B cell (primary cell): Measurements from ENCODE around the gene TDRD12. TPM values are rescaled to one million over a fixed set of nuclear protein-coding genes. Genes with fewer than 3 reads are reported as not detected.

Experiments
- ATAC-seq: fragments of 200-7000 bp; cut with Tn5 transposase; one replicate; pipeline ENCODE4 v1.10.0; 2021; ENCODE audit warnings: low read depth, mild to moderate bottlenecking, moderate number of reproducible peaks, moderate library complexity
- CTCF ChIA-PET: fragments of 350-600 bp; sonication (Branson Sonifier 250); formaldehyde crosslinking; loops from one replicate; lab custom pipeline; 2021; ENCODE audit warnings: antibody characterized with exemption, inconsistent platforms; lab: Charles Lee
- POLR2A ChIA-PET: fragments of 350-600 bp; sonication (Branson Sonifier 250); formaldehyde crosslinking; loops from one replicate; lab custom pipeline; 2021; ENCODE audit warnings: antibody characterized with exemption; lab: Charles Lee
- DNase-seq: peaks from one replicate; pipeline ENCODE4 v3.0.0; 2013
- H2AFZ ChIP-seq: 2 replicates; pipeline ENCODE4 v1.6.1; 2012; ENCODE audit warnings: mild to moderate bottlenecking, low read depth, low read length; ENCODE audit not compliant: insufficient read depth, poor library complexity, severe bottlenecking
- H3K27ac ChIP-seq, 2 donors: 1 replicate in 1 of 2; 2 replicates in 1 of 2; pipeline ENCODE4 v1.5.1; 2012 to 2013; ENCODE audit warnings: low read length in 2 of 2, mild to moderate bottlenecking in 2 of 2, moderate library complexity in 1 of 2
- H3K27me3 ChIP-seq, 4 experiments: fragments of 200-600 bp in 1 of 4; sonication (generic) in 1 of 4; replicated peaks in 1 of 4; 1 replicate in 2 of 4; 2 replicates in 2 of 4; pipeline versions ENCODE4 v1.6.1 to v1.7.0; 2013 to 2016; ENCODE audit warnings: low read length in 3 of 4, mild to moderate bottlenecking in 2 of 4, mixed read lengths in 1 of 4, moderate library complexity in 1 of 4; ENCODE audit not compliant: insufficient read depth in 4 of 4, control insufficient read depth in 3 of 4; ENCODE audit errors: control extremely low read depth in 1 of 4
- H3K36me3 ChIP-seq, 2 experiments: replicated peaks in 1 of 2; 1 replicate in 1 of 2; 2 replicates in 1 of 2; pipeline versions ENCODE4 v1.6.1 to v1.7.1; 2013; ENCODE audit warnings: low read length in 1 of 2; ENCODE audit not compliant: insufficient read depth in 2 of 2, control insufficient read depth in 1 of 2; ENCODE audit errors: control extremely low read depth in 1 of 2, extremely low read depth in 1 of 2
- H3K4me1 ChIP-seq, 2 donors: fragments of 200-600 bp in 1 of 2; sonication (generic) in 1 of 2; 1 replicate in 1 of 2; 2 replicates in 1 of 2; pipeline versions ENCODE4 v1.5.1 to v1.6.1; 2013 to 2017; ENCODE audit warnings: low read length in 2 of 2; ENCODE audit not compliant: control insufficient read depth in 2 of 2, insufficient read depth in 2 of 2
- H3K4me2 ChIP-seq: replicated peaks from 2 replicates; pipeline ENCODE3; 2012; ENCODE audit warnings: mild to moderate bottlenecking, low read depth, low read length; ENCODE audit not compliant: poor library complexity, severe bottlenecking
- H3K4me3 ChIP-seq, 5 experiments: fragments of 200-600 bp in 1 of 5; sonication (generic) in 1 of 5; 1 replicate in 3 of 5; 2 replicates in 2 of 5; pipeline versions ENCODE4 v1.5.1 to v1.7.0; 2011 to 2016; ENCODE audit warnings: low read length in 4 of 5, mild to moderate bottlenecking in 4 of 5, low read depth in 2 of 5, control low read depth in 1 of 5, moderate library complexity in 1 of 5; ENCODE audit not compliant: insufficient read depth in 1 of 5; ENCODE audit errors: control extremely low read depth in 1 of 5, extremely low read depth in 1 of 5
- H3K79me2 ChIP-seq: fragments of 200-600 bp; sonication (generic); one replicate; pipeline ENCODE4 v1.6.0; 2016; ENCODE audit warnings: low read length; ENCODE audit not compliant: control insufficient read depth, insufficient read depth
- H3K9ac ChIP-seq: fragments of 200-600 bp; sonication (generic); 2 replicates; pipeline ENCODE4 v1.6.1; 2017; ENCODE audit warnings: mild to moderate bottlenecking, low read length, moderate library complexity
- H3K9me3 ChIP-seq, 3 donors: one replicate each; pipeline versions ENCODE4 v1.6.1 to v1.7.1; 2013; ENCODE audit warnings: low read length in 2 of 3; ENCODE audit not compliant: control insufficient read depth in 2 of 3, insufficient read depth in 1 of 3; ENCODE audit errors: control extremely low read depth in 1 of 3
- H4K20me1 ChIP-seq: 2 replicates; pipeline ENCODE4 v1.6.0; 2012; ENCODE audit warnings: mild to moderate bottlenecking, low read length; ENCODE audit not compliant: insufficient read depth, control insufficient read depth, poor library complexity, severe bottlenecking
- H3K27ac Mint-ChIP-seq: one replicate; pipeline ENCODE4 v1.8.0; 2021; ENCODE audit warnings: mixed read lengths
- H3K27me3 Mint-ChIP-seq: one replicate; pipeline ENCODE4 v1.8.0; 2021; ENCODE audit warnings: mixed read lengths
- H3K4me1 Mint-ChIP-seq: one replicate; pipeline ENCODE4 v1.8.0; 2021; ENCODE audit warnings: mixed read lengths
- H3K4me3 Mint-ChIP-seq: one replicate; pipeline ENCODE4 v1.8.0; 2021; ENCODE audit warnings: mixed read lengths
- H3K9me3 Mint-ChIP-seq: one replicate; pipeline ENCODE4 v1.8.0; 2022; ENCODE audit warnings: mixed read lengths; ENCODE audit not compliant: insufficient read depth
- EZH2 ChIP-seq: IDR thresholded peaks from 2 replicates; pipeline ENCODE4 v1.6.1; 2012; ENCODE audit warnings: borderline replicate concordance, low read depth, mild to moderate bottlenecking, moderate library complexity, low read length; ENCODE audit not compliant: insufficient read depth, poor library complexity, severe bottlenecking
- WGBS: methylation state at CpG from one replicate; pipeline ENCODE4 v1.1.5; 2013; ENCODE audit warnings: missing lambda C conversion rate; ENCODE audit not compliant: insufficient coverage; 5-methylcytosine and 5-hydroxymethylcytosine counted together
- intact Hi-C: fragments of 100-400 bp; cut with micrococcal nuclease; formaldehyde crosslinking; loops from one replicate; pipeline ENCODE4 v1.10.0; 2022
- polyA plus RNA-seq: library from polyadenylated mRNA; depleted of rRNA; stranded (reverse); fragments of >200 nt; gene quantifications from 2 replicates; pipeline ENCODE4 v1.2.3, GENCODE V29; 2012
- total RNA-seq, 2 donors: library from RNA; stranded (reverse); fragments of 120-200 nt in 1 of 2; gene quantifications; 1 replicate in 1 of 2; 2 replicates in 1 of 2; pipeline versions ENCODE4 v1.2.3 to v1.2.4, GENCODE V29; 2013 to 2022
- TF ChIP-seq, protein P1 (sequence below): fragments of 200-600 bp; IDR thresholded peaks from one replicate; pipeline ENCODE4 v1.8.0; 2022; ENCODE audit warnings: antibody characterized with exemption, mild to moderate bottlenecking

The TDRD12 gene
- total and polyA plus RNA-seq, 2 donors (not counting 1 experiment from before 2014, with no cell fraction given), result 0.30 to 1.1 TPM

DNA sequence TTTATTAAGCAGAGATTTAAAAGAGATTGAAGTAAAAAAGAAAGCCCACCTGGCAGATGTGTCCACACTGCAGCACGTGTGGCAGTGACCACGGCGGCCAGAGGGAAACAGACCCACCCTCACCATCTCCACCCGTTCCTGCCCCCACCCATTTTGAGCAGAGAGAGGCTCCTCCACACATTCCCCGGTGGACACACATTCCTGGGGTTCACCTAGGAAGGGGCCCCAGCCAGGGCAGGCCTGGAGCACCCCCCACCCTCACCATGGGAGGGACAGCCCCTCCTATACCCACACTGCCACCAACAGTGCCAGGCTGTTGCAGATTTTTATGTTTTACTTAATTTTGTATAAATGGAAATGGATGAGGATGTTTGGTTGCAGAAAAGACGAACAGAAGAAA lies 95.1 kb downstream of the TDRD12 start:
- no peaks in the 10 kb centered on the region for H3K36me3 ChIP-seq
- POLR2A ChIA-PET, result no interaction called here
- H3K4me1 ChIP-seq, result no peaks in the 10 kb centered on the region
- peaks cover 0 to 2% (median 0%) of the 10 kb centered on the region in 4 experiments for H3K27me3 ChIP-seq
- intact Hi-C loops, result no loop called here
- no peak overlapping the region for H3K9ac ChIP-seq
- no peaks in the 10 kb centered on the region for H3K79me2 ChIP-seq
- DNase-seq (no peak), ATAC-seq (no peak)
- no peak overlapping the region for H3K27ac ChIP-seq
- TF ChIP-seq EZH2, result no peak
- TF ChIP-seq, protein P1, sequence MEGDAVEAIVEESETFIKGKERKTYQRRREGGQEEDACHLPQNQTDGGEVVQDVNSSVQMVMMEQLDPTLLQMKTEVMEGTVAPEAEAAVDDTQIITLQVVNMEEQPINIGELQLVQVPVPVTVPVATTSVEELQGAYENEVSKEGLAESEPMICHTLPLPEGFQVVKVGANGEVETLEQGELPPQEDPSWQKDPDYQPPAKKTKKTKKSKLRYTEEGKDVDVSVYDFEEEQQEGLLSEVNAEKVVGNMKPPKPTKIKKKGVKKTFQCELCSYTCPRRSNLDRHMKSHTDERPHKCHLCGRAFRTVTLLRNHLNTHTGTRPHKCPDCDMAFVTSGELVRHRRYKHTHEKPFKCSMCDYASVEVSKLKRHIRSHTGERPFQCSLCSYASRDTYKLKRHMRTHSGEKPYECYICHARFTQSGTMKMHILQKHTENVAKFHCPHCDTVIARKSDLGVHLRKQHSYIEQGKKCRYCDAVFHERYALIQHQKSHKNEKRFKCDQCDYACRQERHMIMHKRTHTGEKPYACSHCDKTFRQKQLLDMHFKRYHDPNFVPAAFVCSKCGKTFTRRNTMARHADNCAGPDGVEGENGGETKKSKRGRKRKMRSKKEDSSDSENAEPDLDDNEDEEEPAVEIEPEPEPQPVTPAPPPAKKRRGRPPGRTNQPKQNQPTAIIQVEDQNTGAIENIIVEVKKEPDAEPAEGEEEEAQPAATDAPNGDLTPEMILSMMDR, result no peak
- no peaks in the 10 kb centered on the region for H3K9me3 Mint-ChIP-seq
- peaks cover 31% of the 10 kb centered on the region for H3K27me3 Mint-ChIP-seq
- H3K9me3 ChIP-seq, result no peaks in the 10 kb centered on the region
- CTCF ChIA-PET, result no interaction called here
- 85% methylated on average over 5 of the region's 6 CpGs for WGBS
- H3K4me3 ChIP-seq, result no peak overlapping the region
- no peak overlapping the region for H3K4me3 Mint-ChIP-seq
- no peaks in the 10 kb centered on the region for H3K4me1 Mint-ChIP-seq
- H4K20me1 ChIP-seq, result no peaks in the 10 kb centered on the region
- no peak overlapping the region for H2AFZ ChIP-seq
- no peak overlapping the region for H3K4me2 ChIP-seq
- H3K27ac Mint-ChIP-seq, result no peak overlapping the region

DNA sequence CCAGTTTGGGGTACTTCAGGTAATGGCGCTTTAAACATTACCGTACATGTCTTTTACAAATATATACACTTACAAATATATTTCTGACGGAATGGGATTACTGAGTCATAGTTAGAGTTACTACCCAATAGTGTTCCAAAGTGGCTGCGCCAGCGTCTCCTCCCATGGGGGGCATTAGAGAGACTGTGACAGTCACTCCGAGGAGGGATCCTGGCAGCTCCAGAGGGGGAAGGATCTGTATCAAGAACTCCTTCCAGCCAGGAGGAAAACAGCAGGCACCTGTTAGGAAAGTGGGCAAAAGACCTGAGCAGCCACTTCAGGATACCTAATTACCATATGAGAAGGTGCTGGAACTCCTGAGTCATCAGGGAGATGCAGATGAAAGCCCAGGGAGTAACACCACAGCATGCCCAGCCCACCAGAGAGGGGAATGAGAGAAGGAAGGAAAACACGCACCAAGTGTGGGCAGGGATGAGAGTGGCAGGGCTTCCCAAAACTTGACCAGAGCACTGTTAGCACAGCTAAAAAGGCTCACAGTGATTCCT lies 97.1 kb downstream of the TDRD12 start:
- Mint-ChIP-seq H3K27me3 (peaks cover 32% of the 10 kb centered on the region), H3K4me1 (no peaks in the 10 kb centered on the region), H3K9me3 (no peaks in the 10 kb centered on the region), H3K27ac (no peak overlapping the region), H3K4me3 (no peak overlapping the region)
- H3K4me2 ChIP-seq, result no peak overlapping the region
- DNase-seq, result no peak
- H3K36me3 ChIP-seq, result no peaks in the 10 kb centered on the region
- H3K27ac ChIP-seq, result no peak overlapping the region
- H3K4me1 ChIP-seq, result no peaks in the 10 kb centered on the region
- ATAC-seq, result no peak
- ChIA-PET CTCF (no interaction called here), POLR2A (no interaction called here)
- WGBS, result 47% methylated on average over 3 of the region's 7 CpGs
- intact Hi-C loops, result no loop called here
- H3K9ac ChIP-seq, result no peak overlapping the region
- no peaks in the 10 kb centered on the region for H3K9me3 ChIP-seq
- H3K79me2 ChIP-seq, result no peaks in the 10 kb centered on the region
- no peak overlapping the region for H3K4me3 ChIP-seq
- no peak overlapping the region for H2AFZ ChIP-seq
- no peak for TF ChIP-seq EZH2
- TF ChIP-seq, protein P1, result no peak
- H4K20me1 ChIP-seq, result no peaks in the 10 kb centered on the region
- H3K27me3 ChIP-seq, result peaks cover 0 to 2% (median 0%) of the 10 kb centered on the region in 4 experiments
